Measurements from ENCODE around the gene RNF187. TPM values are rescaled to one million over a fixed set of nuclear protein-coding genes. Genes with fewer than 3 reads are reported as not detected.

RNF187 gene
- total RNA-seq, 1 donor from 2014 or later, result 153 TPM

GRCh38 chr1:228493141-228494043, 6.2 kb downstream of the RNF187 start:
- H3K27ac Mint-ChIP-seq (ENCODE audit: unreplicated experiment), result peak overlapping the region; percentile 30
- H3K27me3 Mint-ChIP-seq (ENCODE audit: unreplicated experiment), result peaks cover 2% of the 10 kb centered on the region
- no peak for DNase-seq (ENCODE audit: low spot score)
- TF ChIP-seq CTCF (IDR thresholded peaks at IDR 0.05; ENCODE audit: unreplicated experiment), result no peak
- peak overlapping the region; percentile 73 for H3K4me3 Mint-ChIP-seq (ENCODE audit: unreplicated experiment)
- H3K36me3 Mint-ChIP-seq (ENCODE audit: low read depth, unreplicated experiment), result peaks cover 35% of the 10 kb centered on the region
- peaks cover 8% of the 10 kb centered on the region for H3K4me1 Mint-ChIP-seq (ENCODE audit: unreplicated experiment)
- H3K9me3 Mint-ChIP-seq (ENCODE audit: unreplicated experiment), result no peaks in the 10 kb centered on the region

- no peaks in the 10 kb centered on the region for H3K9me3 Mint-ChIP-seq (ENCODE audit: unreplicated experiment)
- H3K4me1 Mint-ChIP-seq (ENCODE audit: unreplicated experiment), result peaks cover 5% of the 10 kb centered on the region
- peak overlapping the region; percentile 73 for H3K4me3 Mint-ChIP-seq (ENCODE audit: unreplicated experiment)
- TF ChIP-seq CTCF (IDR thresholded peaks at IDR 0.05; ENCODE audit: unreplicated experiment), result no peak
- no peak overlapping the region for H3K27ac Mint-ChIP-seq (ENCODE audit: unreplicated experiment)
- no peak for DNase-seq (ENCODE audit: low spot score)
- peaks cover 35% of the 10 kb centered on the region for H3K36me3 Mint-ChIP-seq (ENCODE audit: low read depth, unreplicated experiment)
- peaks cover 2% of the 10 kb centered on the region for H3K27me3 Mint-ChIP-seq (ENCODE audit: unreplicated experiment)
These were observed 6.8 kb downstream of the RNF187 start for GRCh38 chr1:228494044-228494353.

- Mint-ChIP-seq H3K27me3 (ENCODE audit: unreplicated experiment) (peaks cover 2% of the 10 kb centered on the region), H3K9me3 (ENCODE audit: unreplicated experiment) (no peaks in the 10 kb centered on the region), H3K4me3 (ENCODE audit: unreplicated experiment) (peak overlapping the region; percentile 62), H3K36me3 (ENCODE audit: low read depth, unreplicated experiment) (peaks cover 33% of the 10 kb centered on the region), H3K27ac (ENCODE audit: unreplicated experiment) (no peak overlapping the region), H3K4me1 (ENCODE audit: unreplicated experiment) (peaks cover 4% of the 10 kb centered on the region)
- DNase-seq (ENCODE audit: low spot score), result no peak
- no peak for TF ChIP-seq CTCF (IDR thresholded peaks at IDR 0.05; ENCODE audit: unreplicated experiment)
These were observed 7.2 kb downstream of the RNF187 start for GRCh38 chr1:228494391-228494790.

GRCh38 chr1:228494970-228495853, 8.0 kb downstream of the RNF187 start:
- DNase-seq (ENCODE audit: low spot score), result no peak
- H3K36me3 Mint-ChIP-seq (ENCODE audit: low read depth, unreplicated experiment), result peaks cover 26% of the 10 kb centered on the region
- peaks cover 2% of the 10 kb centered on the region for H3K27me3 Mint-ChIP-seq (ENCODE audit: unreplicated experiment)
- no peaks in the 10 kb centered on the region for H3K4me1 Mint-ChIP-seq (ENCODE audit: unreplicated experiment)
- TF ChIP-seq CTCF (IDR thresholded peaks at IDR 0.05; ENCODE audit: unreplicated experiment), result no peak
- no peaks in the 10 kb centered on the region for H3K9me3 Mint-ChIP-seq (ENCODE audit: unreplicated experiment)
- H3K27ac Mint-ChIP-seq (ENCODE audit: unreplicated experiment), result no peak overlapping the region
- H3K4me3 Mint-ChIP-seq (ENCODE audit: unreplicated experiment), result peak overlapping the region; percentile 49
